GM18519 (cell line): ENCODE results near the gene ACKR2.

ENCODE experiments used
- ATAC-seq: cut with Tn5 transposase; IDR thresholded peaks from one replicate; pipeline ENCODE4 v1.9.1; 2021; ENCODE audit warnings: mild to moderate bottlenecking, moderate library complexity; ENCODE audit not compliant: unreplicated experiment, low FRiP score

The ACKR2 gene

DNA sequence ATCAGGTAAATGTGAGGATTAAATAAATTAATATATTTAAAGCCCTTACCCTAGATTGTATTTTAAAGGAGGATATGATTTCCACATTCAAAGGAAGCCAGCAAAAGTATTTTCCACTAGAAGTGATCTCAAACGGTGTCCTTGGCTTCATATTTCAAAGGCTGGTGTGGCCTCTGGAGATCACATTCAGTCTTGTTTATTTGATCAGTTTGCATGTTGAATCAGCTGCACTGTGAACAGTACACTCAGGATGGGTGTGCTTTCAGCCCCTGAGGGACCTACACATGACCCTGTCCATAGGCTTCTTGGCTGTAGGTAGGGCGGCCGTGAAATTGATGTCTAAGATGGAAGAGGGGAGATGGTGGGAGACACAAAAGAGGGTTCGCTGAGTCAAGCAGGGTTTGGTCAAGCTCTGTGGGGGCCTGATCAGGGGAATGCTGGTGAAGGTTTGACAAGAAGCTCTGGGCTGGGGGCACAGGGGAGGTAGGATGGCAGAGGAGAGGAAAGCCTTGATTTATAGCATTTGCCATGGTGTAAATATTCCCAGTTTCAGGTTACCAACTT lies 44.6 kb downstream of the ACKR2 start:
- no peak for ATAC-seq

DNA sequence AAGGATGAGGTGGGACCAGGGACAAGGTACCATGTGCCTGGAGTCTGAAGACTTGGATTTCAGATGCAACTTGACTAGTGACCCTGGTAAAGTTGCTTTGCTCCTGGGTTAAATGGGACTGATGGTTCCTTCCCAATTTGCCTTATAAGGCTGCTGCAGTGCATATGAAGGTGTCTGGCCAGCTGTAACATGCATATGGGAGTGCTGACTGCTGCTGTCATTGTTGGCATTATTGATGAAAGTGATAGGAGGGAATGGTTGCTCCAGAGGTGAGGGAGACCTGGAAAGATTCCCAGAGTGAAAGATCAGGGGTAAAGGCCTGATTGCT lies 45.9 kb downstream of the ACKR2 start:
- no peak for ATAC-seq

DNA sequence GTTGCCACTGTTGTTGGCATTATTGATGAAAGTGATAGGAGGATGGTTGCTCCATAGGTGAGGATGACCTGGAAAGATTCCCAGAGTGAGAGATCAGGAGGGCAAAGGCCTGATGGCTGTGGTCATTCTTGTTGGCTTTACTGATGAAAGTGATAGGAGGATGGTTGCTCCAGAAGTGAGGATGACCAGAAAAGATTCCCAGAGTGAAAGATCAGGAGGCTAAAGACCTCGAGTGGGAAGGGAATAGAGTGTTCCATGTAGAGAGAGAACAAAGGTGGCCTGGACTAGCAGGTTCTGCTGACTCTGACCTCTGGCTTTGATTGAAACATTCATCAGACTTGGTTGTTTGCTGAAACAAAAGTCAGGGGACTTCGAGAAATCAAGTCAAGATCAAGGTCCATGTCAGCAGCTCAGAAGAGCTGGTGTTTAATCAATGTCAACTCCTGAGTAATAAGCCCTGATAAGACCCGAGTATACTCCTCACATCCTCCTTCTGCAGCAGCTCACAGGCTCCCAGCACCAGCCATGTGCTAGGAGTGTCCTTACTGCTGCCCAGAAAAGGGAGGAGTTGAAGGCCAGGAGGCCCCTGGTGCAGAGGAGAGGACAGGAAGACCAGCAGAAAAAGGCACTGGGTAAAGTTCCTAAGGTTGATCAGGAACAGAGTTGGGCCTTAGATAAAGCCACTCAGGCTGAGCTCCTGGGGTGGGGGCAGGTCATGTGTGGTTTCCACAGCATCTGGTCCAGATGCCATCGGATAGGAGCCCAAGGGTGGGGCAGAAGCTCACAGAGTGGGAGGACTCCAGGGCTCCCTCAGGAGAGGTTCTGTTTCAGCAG lies 46.5 kb downstream of the ACKR2 start:
- no peak for ATAC-seq

DNA sequence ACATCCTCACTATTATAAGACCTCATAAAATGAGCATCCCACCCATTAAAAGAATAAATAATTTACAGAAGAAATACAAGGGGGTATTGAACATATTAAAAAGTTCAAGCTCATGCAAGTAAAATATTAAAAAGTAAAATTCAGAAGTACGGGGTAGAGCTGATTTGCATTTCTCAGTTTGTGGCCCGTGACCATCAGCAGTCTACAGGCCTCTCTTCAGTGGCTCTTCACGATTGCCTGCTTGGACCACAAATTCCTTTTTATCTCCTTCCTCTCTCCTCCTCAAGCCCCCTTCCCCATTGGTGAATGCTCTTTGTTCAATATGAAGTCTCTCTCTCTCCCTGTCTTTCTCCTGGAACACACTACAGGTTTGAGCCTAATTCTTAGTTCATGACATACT lies 47.3 kb downstream of the ACKR2 start:
- ATAC-seq = no peak

DNA sequence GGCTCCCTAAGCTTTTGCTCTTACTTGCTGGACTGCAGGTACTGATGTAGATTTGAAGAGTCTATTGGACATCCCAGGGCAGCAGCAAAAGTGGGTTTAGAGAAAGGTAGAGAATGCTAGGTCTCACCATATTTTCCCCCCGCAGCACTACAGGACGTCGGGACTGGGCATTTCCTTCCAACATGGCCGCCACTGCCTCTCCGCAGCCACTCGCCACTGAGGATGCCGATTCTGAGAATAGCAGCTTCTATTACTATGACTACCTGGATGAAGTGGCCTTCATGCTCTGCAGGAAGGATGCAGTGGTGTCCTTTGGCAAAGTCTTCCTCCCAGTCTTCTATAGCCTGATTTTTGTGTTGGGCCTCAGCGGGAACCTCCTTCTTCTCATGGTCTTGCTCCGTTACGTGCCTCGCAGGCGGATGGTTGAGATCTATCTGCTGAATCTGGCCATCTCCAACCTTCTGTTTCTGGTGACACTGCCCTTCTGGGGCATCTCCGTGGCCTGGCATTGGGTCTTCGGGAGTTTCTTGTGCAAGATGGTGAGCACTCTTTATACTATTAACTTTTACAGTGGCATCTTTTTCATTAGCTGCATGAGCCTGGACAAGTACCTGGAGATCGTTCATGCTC lies 55.2 kb downstream of the ACKR2 start:
- ATAC-seq = no peak

DNA sequence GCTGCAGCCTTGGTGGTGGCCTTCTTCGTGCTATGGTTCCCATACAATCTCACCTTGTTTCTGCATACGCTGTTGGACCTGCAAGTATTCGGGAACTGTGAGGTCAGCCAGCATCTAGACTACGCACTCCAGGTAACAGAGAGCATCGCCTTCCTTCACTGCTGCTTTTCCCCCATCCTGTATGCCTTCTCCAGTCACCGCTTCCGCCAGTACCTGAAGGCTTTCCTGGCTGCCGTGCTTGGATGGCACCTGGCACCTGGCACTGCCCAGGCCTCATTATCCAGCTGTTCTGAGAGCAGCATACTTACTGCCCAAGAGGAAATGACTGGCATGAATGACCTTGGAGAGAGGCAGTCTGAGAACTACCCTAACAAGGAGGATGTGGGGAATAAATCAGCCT lies 56.0 kb downstream of the ACKR2 start:
- no peak for ATAC-seq

DNA sequence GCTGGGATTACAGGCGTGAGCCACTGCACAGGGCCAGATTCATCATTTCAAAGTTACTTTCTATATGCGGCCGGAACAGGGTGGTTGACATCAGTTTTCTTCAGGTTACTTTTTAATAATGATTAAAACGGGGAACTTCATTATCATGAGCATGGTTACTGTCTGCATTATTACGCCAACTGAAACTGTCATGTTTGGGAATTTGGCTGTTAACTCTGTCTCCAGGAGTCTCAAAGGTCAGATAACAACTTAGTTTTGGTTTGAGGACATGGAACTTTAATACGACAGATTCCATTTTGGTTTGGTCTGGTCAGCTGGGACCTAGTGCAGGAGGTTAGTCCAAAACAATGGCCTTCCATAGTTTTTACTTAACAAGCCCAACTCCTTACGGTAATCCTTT lies 57.9 kb downstream of the ACKR2 start:
- no peak for ATAC-seq

DNA sequence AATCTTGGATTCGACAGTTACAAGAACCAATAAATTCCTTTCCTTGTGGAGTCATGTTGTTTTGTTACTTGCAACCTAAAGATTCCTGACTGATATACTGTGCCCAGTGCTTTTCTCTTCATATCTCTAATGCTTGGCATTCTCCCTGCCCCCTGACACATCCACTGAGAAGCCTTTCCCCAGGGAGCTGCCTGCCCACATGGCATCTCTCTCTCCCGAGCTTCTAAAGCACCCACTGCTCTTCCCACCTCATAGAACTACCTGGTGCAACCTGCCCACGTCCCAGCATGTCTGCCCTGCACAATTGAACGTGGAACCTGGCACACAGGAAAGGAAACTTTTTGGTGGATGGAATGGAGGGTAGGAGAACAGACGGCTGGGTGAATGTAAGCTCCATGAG lies 59.6 kb downstream of the ACKR2 start:
- ATAC-seq = no peak

DNA sequence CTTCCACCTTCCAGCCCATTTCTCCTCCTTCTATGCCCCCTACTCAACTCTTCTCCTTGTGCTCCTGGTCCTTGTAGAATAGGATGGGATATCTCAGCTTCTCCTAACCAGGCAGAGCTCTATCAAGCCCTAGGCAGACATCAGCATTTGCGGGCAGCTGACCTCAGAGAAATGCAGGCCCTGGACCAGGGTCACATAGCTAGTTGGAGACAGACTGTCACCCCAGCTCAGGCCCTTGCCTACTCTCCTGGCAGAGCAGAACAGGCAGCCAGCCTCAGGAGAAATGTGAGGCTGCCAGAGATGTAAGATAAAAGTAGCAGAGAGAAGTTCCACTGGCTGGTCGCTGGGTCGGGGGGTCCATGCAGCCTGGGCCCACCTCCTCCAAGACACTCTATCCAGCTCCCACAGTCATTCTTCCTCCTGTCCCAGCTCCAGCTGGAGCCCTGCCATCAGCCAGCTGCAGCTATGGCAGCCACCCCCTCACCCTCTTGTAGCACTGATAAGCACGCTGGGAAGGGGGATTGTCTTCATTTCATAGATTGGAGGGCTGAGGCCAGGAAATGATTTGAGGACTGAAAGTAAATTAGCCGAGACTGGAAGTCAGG lies 62.4 kb downstream of the ACKR2 start:
- ATAC-seq = no peak

DNA sequence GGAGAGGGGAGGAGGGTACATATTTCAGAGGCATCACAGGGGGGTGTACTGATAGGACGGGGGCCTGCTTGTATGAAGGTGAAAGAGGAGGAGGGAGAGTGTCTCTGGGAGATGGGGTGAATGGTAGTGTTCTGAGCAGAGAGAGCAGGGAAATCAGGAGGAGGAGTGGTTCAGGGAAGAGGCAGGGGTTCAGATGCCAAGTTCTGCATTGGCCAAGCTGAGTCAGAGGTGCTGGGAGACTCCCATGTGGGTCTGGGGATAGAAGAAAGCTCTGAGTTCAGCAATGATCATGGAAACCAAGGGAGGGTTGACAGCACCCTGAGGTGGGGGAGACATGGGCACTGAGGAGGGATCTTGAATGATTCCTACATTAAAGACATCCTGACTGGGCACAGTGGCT lies 63.5 kb downstream of the ACKR2 start:
- no peak for ATAC-seq

DNA sequence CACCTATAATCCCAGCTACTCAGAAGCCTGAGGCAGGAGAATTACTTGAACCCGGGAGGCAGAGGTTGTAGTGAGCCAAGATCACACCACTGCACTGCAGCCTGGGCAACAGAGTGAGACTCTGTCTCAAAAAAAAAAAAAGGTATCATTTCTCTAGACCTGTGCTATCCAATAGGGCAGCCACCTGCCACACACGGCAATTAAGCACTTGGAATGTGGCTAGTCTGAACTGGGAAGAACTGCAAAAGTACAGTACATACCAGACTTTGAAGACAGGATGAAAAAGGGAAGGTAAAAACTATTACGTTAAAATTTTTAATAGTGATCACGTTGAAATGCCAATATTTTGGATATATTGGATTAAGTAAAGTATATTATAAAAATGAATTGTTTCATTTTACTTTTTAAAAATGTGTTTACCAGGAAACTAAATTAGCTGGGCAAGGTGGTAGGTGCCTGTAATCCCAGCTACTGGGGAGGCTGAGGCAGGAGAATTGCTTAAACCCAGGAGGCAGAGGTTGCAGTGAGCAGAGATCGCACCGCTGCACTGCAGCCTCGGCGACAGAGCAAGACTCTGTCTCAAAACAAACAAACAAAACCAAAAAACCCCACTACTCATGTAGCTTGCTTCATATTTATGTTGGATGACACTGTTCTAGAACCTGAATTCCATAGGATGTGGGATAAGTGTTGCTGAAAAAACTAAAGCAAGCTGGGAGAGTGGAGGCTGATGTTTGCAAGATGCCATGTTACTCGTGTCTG lies 64.2 kb downstream of the ACKR2 start:
- no peak for ATAC-seq

DNA sequence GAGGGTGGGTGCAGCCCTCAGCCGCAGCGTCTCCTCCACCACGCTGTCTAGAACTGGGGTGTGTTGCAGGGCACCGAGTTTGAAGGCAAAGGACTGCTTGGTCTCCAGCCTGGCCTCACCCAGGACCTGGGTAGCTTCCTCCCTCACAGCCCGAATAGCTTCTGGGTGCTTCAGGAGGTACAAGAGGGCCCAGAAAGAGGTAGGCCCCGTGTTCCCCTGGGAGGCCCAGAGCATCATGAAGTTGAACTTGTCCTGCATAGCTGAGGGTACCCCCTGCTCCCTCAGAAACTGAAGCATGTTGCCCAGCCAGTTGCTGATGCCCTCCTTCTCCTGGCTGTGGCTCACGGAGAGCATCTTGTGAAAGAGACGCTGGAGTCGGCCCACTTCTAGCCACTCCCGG lies 65.5 kb downstream of the ACKR2 start:
- ATAC-seq = no peak

DNA sequence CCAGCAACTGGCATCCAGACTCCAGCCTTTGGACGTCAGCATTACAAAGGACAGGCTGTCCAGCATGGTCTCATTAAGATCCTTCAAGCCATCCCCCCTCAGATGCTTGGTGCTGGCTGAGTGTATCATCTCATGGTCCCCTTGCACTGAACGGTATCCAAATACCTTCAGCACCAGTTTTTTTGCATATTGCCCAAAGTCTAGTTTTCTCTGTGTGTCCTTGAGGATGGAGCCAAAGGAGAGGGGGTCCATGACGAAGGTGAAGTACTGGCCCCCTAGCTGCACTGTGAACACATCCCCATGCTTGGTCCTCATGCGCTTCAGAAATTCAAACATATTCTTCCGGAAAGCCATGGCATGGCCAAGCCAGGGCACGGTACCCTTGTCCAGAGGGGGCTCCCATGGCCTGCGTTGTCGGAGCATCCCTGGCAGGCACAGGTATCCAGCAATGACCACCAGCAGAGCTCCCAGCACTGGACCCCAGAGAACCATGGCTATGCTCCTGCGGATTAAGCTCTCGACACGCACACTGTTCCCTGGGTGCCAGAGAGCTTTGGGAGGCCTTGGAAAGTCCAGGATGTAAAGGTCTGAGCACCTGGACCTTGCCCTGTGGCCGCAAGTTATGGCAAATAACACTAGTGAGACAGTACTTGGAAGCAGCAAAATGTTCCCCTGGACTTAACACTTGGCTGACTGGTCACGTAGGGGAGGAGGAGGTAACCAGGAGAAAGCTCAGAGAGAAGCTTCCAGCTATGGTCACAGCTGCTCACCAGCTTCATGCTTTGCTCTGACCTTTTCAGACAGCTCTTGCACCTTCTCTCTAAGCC lies 66.3 kb downstream of the ACKR2 start, which contains the start of gene CYP8B1:
TSS of gene CYP8B1 (minus strand) at position 555 of the 827 bp plus-strand sequence. CDS start at position 492, 63 bp downstream.
- ATAC-seq = no peak

DNA sequence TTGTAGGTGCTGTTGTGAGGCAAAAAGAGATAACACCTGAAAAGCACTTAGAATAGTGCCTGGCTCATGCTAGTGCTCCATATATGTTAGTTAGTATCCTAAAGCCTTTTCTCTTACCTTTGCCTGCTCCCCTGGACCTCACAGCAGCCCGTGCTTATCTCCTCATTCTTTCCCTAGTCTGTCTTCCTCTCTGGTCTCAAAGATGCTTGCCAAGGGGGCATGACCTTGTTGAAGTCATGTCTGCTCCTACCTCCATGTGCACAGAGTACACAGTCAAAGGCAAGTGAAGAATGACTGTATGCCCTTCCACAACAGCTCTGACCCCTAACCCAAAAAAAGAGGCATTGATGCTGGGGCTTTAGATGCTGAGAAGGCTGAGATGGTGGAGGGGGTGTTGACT lies 67.2 kb downstream of the ACKR2 start:
- ATAC-seq = no peak

DNA sequence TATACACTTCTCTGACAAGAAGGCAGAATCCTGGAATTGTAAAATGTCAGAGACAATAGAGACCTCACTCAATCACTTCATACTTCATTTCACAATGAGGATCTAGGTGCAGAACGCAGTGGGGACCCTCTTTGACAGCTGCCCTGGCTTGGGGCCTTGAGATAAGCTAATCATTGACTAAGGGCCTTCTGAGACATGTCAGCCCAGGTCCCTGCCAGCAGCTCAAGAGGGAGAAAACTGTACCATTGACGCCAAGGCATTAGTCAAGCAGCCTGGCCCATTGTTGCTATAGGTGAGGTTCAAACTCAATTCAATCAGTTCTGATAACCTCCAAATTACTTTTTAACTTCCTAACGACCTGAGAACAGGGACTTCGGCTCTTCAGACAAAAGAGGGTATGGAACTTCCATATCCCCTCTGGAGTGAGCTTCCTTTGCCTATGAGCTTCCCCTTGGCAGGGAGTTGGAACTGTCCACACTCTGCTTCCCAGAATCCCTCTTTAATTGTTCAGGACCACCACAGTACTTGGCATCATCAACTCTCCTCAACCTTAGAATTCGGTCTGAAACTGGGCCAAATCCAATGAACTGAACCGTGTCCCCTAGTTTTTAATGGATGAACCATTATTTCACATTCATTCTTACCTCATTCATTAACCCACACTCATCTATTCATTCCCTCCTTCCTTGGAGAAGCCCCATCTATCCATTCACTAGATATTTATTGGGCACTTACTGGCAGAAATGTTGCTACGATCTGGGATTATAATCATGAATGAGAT lies 67.9 kb downstream of the ACKR2 start:
- ATAC-seq = no peak

DNA sequence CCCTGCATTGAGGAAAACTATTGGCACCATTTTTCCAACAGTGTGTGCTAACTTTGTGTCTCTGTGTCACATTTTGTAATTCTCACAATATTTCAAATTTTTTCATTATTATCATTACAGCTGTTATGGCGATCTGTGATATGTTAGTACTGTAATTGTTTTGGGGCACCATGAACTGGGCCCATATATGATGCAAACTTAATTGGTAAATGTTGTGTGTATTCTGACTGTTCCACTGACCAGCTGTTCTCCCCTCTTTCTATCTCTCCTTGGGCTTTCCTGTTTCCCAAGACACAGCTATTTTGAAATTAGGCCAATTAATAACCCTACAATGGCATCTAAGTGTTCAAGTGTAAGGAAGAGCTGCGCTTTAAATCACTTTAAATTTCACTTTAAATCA lies 68.6 kb downstream of the ACKR2 start:
- ATAC-seq = no peak

DNA sequence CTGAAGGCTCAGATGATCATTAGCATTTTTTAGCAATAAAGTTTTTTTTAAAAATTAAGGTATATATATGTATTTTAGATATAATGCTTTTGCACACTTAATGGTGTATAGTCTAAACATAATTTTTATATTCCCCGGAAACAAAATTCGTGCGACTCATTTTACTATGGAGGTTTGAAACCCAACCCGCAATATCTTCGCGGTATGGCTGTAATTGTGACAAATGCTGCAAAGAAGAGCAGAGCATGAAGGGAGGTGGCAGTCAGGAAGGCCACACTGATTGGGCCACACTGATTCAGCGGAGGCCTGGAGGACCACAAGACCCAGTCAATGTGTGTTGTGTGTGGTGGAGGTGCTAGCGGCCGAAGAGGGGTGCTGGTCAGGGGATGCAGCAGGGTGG lies 70.9 kb downstream of the ACKR2 start:
- ATAC-seq = no peak

DNA sequence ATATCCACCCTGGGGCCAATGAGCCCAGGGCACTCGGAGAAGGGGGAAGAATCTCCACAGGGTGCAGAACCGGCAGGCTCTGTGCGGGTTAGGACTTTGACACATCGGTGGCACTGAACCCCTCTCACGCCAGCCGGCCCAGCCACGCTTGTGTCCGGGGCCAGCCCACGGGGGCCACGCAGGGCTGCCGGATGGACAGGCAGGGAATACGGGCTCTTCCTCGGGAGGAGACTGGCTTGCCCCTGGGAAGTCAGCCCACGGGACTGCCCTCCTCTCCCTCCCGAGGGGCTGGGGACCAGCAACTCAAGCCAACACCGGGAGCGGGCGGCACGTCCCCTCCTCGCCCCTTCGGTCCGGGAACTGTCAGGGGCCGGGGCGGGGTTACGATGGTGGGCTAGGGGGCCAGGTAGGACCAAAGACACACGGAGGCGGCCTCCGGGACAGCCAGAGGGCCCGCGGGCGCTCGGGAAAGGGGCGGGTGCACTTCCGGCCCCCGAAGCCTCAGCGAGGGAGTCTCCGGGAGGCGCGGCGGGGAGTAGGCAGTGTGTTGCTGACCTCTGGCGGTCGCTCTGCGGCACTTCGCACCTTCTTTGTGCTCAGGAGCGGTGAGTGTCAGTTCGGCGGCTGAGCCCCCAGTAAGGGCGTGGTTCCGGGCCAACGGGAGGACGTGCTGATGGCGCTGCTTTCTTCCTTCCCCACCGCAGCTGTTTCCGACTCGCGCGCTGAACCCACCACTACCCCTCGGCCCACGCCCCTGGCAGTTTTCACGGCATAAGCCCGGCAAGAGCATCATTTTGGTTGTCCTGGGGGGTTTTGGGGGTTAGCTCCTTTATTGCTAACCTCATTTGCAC lies 71.6 kb downstream of the ACKR2 start:
- peak; percentile 96 for ATAC-seq
